SH-SY5Y (cell line): Measurements from ENCODE around the gene MYBL2.

Experiments used
- GATA2 ChIP-seq: IDR thresholded peaks from 2 replicates; pipeline ENCODE4 v1.6.1; 2011; ENCODE audit warnings: mild to moderate bottlenecking, low read depth, low read length
- GATA3 ChIP-seq: IDR thresholded peaks from 2 replicates; pipeline ENCODE4 v1.6.1; 2011; ENCODE audit warnings: low read depth, mild to moderate bottlenecking, low read length, moderate library complexity

GRCh38 chr20:43715511-43715910 lies 48.6 kb downstream of the MYBL2 start:
- no peak for TF ChIP-seq GATA3
- TF ChIP-seq GATA2 = no peak
